GM23338 (cell line): ENCODE data around the gene ATP8A2. TPM values are rescaled to one million over a fixed set of nuclear protein-coding genes. Genes with fewer than 3 reads are reported as not detected.

Source experiments
- ATAC-seq: fragments of 200-7000 bp; cut with Tn5 transposase; 3 replicates; pipeline ENCODE4 v1.9.1; 2020
- DNase-seq: peaks from one replicate; pipeline ENCODE4 v3.0.0-alpha.2; 2015; ENCODE audit warnings: low spot score
- H2AFZ ChIP-seq: fragments of 200-600 bp; sonication (generic); 2 replicates; pipeline ENCODE4 v1.8.0; 2016; ENCODE audit warnings: antibody characterized with exemption, mild to moderate bottlenecking, moderate library complexity
- H3F3A ChIP-seq: fragments of 200-600 bp; sonication (generic); replicated peaks from 2 replicates; pipeline ENCODE4 v1.8.0; 2017; ENCODE audit warnings: antibody characterized with exemption, mixed run types, low read depth
- H3K27ac ChIP-seq: fragments of 200-600 bp; sonication (generic); 2 replicates; pipeline ENCODE4 v1.6.1; 2016; ENCODE audit warnings: low read depth
- H3K27me3 ChIP-seq: fragments of 200-600 bp; sonication (generic); 2 replicates; pipeline ENCODE4 v1.8.0; 2016; ENCODE audit warnings: mild to moderate bottlenecking, mixed run types, moderate library complexity; ENCODE audit not compliant: insufficient read depth
- H3K36me3 ChIP-seq: fragments of 200-600 bp; sonication (generic); 2 replicates; pipeline ENCODE4 v1.8.0; 2016; ENCODE audit warnings: mild to moderate bottlenecking; ENCODE audit not compliant: insufficient read depth
- H3K4me1 ChIP-seq: fragments of 200-600 bp; sonication (generic); 2 replicates; pipeline ENCODE4 v1.8.0; 2016; ENCODE audit warnings: mild to moderate bottlenecking, moderate library complexity; ENCODE audit not compliant: insufficient read depth
- H3K4me2 ChIP-seq: fragments of 200-600 bp; sonication (generic); 2 replicates; pipeline ENCODE4 v1.7.1; 2017; ENCODE audit warnings: mixed run types
- H3K4me3 ChIP-seq: fragments of 200-600 bp; sonication (generic); 2 replicates; pipeline ENCODE4 v1.6.1; 2016; ENCODE audit warnings: mixed run types
- H3K79me2 ChIP-seq: fragments of 200-600 bp; sonication (generic); replicated peaks from 2 replicates; pipeline ENCODE4 v1.8.0; 2017; ENCODE audit warnings: mild to moderate bottlenecking; ENCODE audit not compliant: insufficient read depth
- H3K9me2 ChIP-seq: fragments of 200-600 bp; sonication (generic); 2 replicates; pipeline ENCODE4 v1.8.0; 2017; ENCODE audit not compliant: insufficient read depth
- H4K20me1 ChIP-seq: fragments of 200-600 bp; sonication (generic); replicated peaks from 2 replicates; pipeline ENCODE4 v1.8.0; 2017; ENCODE audit warnings: mild to moderate bottlenecking; ENCODE audit not compliant: insufficient read depth
- H3K27ac Mint-ChIP-seq: 2 replicates; pipeline ENCODE4 v1.8.0; 2020; ENCODE audit warnings: inconsistent platforms, mild to moderate bottlenecking, moderate library complexity, mixed read lengths
- H3K27me3 Mint-ChIP-seq: 3 replicates; pipeline ENCODE4 v1.8.0; 2022; ENCODE audit warnings: low read depth, mild to moderate bottlenecking, moderate library complexity, mixed read lengths, inconsistent platforms; ENCODE audit not compliant: insufficient read depth, poor library complexity
- H3K36me3 Mint-ChIP-seq: 3 replicates; pipeline ENCODE4 v1.8.0; 2021; ENCODE audit warnings: low read depth, mild to moderate bottlenecking, inconsistent platforms, moderate library complexity, mixed read lengths
- H3K4me1 Mint-ChIP-seq: 3 replicates; pipeline ENCODE4 v1.8.0; 2020; ENCODE audit warnings: mild to moderate bottlenecking, inconsistent platforms, mixed read lengths
- H3K4me3 Mint-ChIP-seq: 3 replicates; pipeline ENCODE4 v1.8.0; 2021; ENCODE audit warnings: moderate library complexity, mild to moderate bottlenecking, inconsistent platforms, mixed read lengths
- H3K9me3 Mint-ChIP-seq: 3 replicates; pipeline ENCODE4 v1.8.0; 2020; ENCODE audit warnings: moderate library complexity, mild to moderate bottlenecking, inconsistent platforms, mixed read lengths
- CTCF ChIP-seq, 2 experiments: fragments of 200-600 bp in 1 of 2; sonication (generic) in 1 of 2; conservative IDR thresholded peaks; 2 replicates each; pipeline versions ENCODE4 v1.5.1 to v1.6.1; 2016 to 2017; ENCODE audit warnings: antibody characterized with exemption in 2 of 2, low read depth in 2 of 2, mild to moderate bottlenecking in 2 of 2, moderate library complexity in 1 of 2
- EZH2phosphoT487 ChIP-seq: fragments of 200-600 bp; sonication (generic); IDR thresholded peaks from one replicate; pipeline ENCODE4 v1.8.1; 2018; ENCODE audit warnings: antibody characterized with exemption; ENCODE audit not compliant: unreplicated experiment
- JUNB ChIP-seq: IDR thresholded peaks from one replicate; pipeline ENCODE4 v1.6.1; 2016; ENCODE audit warnings: antibody characterized with exemption; ENCODE audit not compliant: unreplicated experiment
- NANOG ChIP-seq: IDR thresholded peaks from 2 replicates; pipeline ENCODE4 v1.6.1; 2016; ENCODE audit warnings: antibody characterized with exemption, borderline replicate concordance
- STAT1 ChIP-seq: IDR thresholded peaks from one replicate; pipeline ENCODE4 v1.6.1; 2016; ENCODE audit warnings: antibody characterized with exemption; ENCODE audit not compliant: unreplicated experiment
- ZNF462 ChIP-seq: fragments of 250-450 bp; sonication (Bioruptor Pico); IDR thresholded peaks from 2 replicates; pipeline ENCODE4 v1.5.0; 2020; ENCODE audit warnings: mild to moderate bottlenecking, moderate library complexity
- polyA plus RNA-seq: library from polyadenylated mRNA; unstranded; fragments of >200 nt; fragmentation: Nextera tagmentation; extraction: Ambion mirVana; gene quantifications from 2 replicates; pipeline ENCODE4 v1.2.1, GENCODE V29; 2016
- total RNA-seq: library from RNA; depleted of rRNA; stranded (reverse); fragments of >200 nt; shearing (Covaris generic); gene quantifications from 2 replicates; pipeline ENCODE4 v1.2.3, GENCODE V29; 2014

ATP8A2 gene
- total and polyA plus RNA-seq, 2 experiments from 2014 or later = 5.7 to 8.8 TPM

- TF ChIP-seq CTCF (conservative IDR thresholded peaks at IDR 0.05; ENCODE audit: low read depth in 2 of 2) = no peak
These were observed 664.6 kb downstream of the ATP8A2 start (continued) for GRCh38 chr13:26036383-26036782.

GRCh38 chr13:26037302-26037701 is 665.5 kb downstream of the ATP8A2 start:
- H2AFZ ChIP-seq = no peak overlapping the region; the same call in 1 of the 2 replicates
- no peaks in the 10 kb centered on the region for H3K79me2 ChIP-seq
- Mint-ChIP-seq H3K4me3 (no peak overlapping the region), H3K4me1 (peaks cover 11% of the 10 kb centered on the region; the same call in 2 of the 3 replicates), H3K27me3 (no peaks in the 10 kb centered on the region), H3K27ac (no peak overlapping the region), H3K36me3 (no peaks in the 10 kb centered on the region; the same call in 2 of the 3 replicates), H3K9me3 (peaks cover 5% of the 10 kb centered on the region)
- H3F3A ChIP-seq = no peaks in the 10 kb centered on the region
- H3K36me3 ChIP-seq = no peaks in the 10 kb centered on the region
- TF ChIP-seq JUNB (no peak), CTCF (conservative IDR thresholded peaks at IDR 0.05; ENCODE audit: low read depth in 2 of 2) (peak; percentile 89 to 95)
- H3K27me3 ChIP-seq = no peaks in the 10 kb centered on the region
- no peak overlapping the region for H3K27ac ChIP-seq
- H3K4me1 ChIP-seq = peaks cover 10% of the 10 kb centered on the region
- no peak overlapping the region for H3K4me2 ChIP-seq
- H3K9me2 ChIP-seq = no peaks in the 10 kb centered on the region
- H4K20me1 ChIP-seq = no peaks in the 10 kb centered on the region
- DNase-seq (peak; percentile 92), ATAC-seq (peak; percentile 100)
- no peak overlapping the region for H3K4me3 ChIP-seq

- Mint-ChIP-seq H3K4me3 (no peak overlapping the region), H3K4me1 (peaks cover 3% of the 10 kb centered on the region; the same call in 1 of the 3 replicates), H3K36me3 (peaks cover 4% of the 10 kb centered on the region; the same call in 2 of the 3 replicates), H3K9me3 (peaks cover 5% of the 10 kb centered on the region), H3K27ac (no peak overlapping the region), H3K27me3 (no peaks in the 10 kb centered on the region)
- Histone ChIP-seq H3K36me3 (no peaks in the 10 kb centered on the region), H3K4me3 (no peak overlapping the region), H3K9me2 (no peaks in the 10 kb centered on the region), H3K4me1 (no peaks in the 10 kb centered on the region), H3K4me2 (no peak overlapping the region), H3K79me2 (no peaks in the 10 kb centered on the region), H4K20me1 (no peaks in the 10 kb centered on the region; the same call in 1 of the 2 replicates), H3K27ac (no peak overlapping the region), H3K27me3 (no peaks in the 10 kb centered on the region), H2AFZ (no peak overlapping the region), H3F3A (no peaks in the 10 kb centered on the region)
- no peak for ATAC-seq
- DNase-seq = no peak
- TF ChIP-seq ZNF462 (CRISPR knock-in tag) (no peak), NANOG (no peak), EZH2phosphoT487 (no peak), STAT1 (no peak), CTCF (conservative IDR thresholded peaks at IDR 0.05; ENCODE audit: low read depth in 2 of 2) (no peak)
These were observed 667.2 kb downstream of the ATP8A2 start for GRCh38 chr13:26038931-26039475.
